WI38 (cell line): Measurements from ENCODE around the gene PKHD1.

Experiments used
- H3K4me3 ChIP-seq: 2 replicates; pipeline ENCODE4 v1.5.1; 2011; ENCODE audit warnings: low read depth, mild to moderate bottlenecking, control low read depth, low read length
- CTCF ChIP-seq: IDR thresholded peaks from 2 replicates; pipeline ENCODE4 v1.5.1; 2012; ENCODE audit warnings: low read depth, mild to moderate bottlenecking, control low read depth, low read length

Gene PKHD1

GRCh38 chr6:52020945-52021570, 66.4 kb downstream of the PKHD1 start:
- H3K4me3 ChIP-seq, result no peak overlapping the region
- peak; percentile 24; the same call in 1 of the 2 replicates for TF ChIP-seq CTCF

- no peak for TF ChIP-seq CTCF
- no peak overlapping the region for H3K4me3 ChIP-seq
Observed at GRCh38 chr6:52019881-52020280, 67.5 kb downstream of the PKHD1 start.

- H3K4me3 ChIP-seq, result no peak overlapping the region
- TF ChIP-seq CTCF, result no peak
Observed at GRCh38 chr6:52019092-52019491, 68.3 kb downstream of the PKHD1 start.

- TF ChIP-seq CTCF, result no peak
- H3K4me3 ChIP-seq, result no peak overlapping the region
Observed at GRCh38 chr6:52016915-52017748, 70.3 kb downstream of the PKHD1 start.

- no peak overlapping the region for H3K4me3 ChIP-seq
- no peak for TF ChIP-seq CTCF
Observed at GRCh38 chr6:52015953-52016352, 71.5 kb downstream of the PKHD1 start.

GRCh38 chr6:52014391-52014790, 73.0 kb downstream of the PKHD1 start:
- no peak overlapping the region for H3K4me3 ChIP-seq
- TF ChIP-seq CTCF, result no peak

GRCh38 chr6:52013035-52013434, 74.4 kb downstream of the PKHD1 start:
- no peak for TF ChIP-seq CTCF
- no peak overlapping the region for H3K4me3 ChIP-seq
